Activated gamma-delta T cell treated with anti-CD3 and anti-CD28 coated beads, Interleukin-2, amount 50 U/mL, for 16 hours (primary cell): ENCODE measurements around the gene AHSP.
"Not testable (repeated sequence)": the region's sequence is repeated elsewhere in the genome, so short reads cannot be mapped to it uniquely, and the experiment has no call there.

ENCODE experiments used
- DNase-seq: peaks from one replicate; pipeline ENCODE4 v3.0.0-alpha.2; 2020; ENCODE audit warnings: low read depth

The AHSP gene

DNA sequence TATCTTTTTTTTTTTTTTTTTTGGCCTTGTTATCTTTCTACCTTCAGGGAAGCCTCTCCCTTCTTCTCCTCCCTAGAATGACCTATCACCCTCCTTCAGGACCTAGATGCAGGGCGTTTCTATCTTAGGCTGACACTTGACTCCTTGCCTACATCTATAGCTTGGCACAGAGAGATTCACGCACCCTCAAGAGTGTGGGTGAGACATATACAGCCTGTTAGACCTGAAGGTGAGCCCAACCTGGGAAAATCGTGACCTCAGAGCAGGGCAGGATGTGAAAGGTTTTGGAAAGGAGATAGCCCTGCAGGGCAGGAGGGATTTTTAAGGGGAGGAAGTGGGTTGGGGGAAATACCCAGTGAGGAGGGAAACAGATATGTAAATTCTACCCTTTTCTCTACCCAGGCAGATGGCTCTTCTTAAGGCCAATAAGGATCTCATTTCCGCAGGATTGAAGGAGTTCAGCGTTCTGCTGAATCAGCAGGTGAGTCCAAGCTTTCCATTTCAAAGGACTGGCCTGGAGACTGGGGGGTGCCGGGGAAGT, at the start of gene AHSP:
TSS of gene AHSP (plus strand) at position 167 of the 541 bp plus-strand sequence. CDS start at position 407, 240 bp downstream.
- no peak for DNase-seq

- DNase-seq: no peak
These were observed 48.7 kb upstream of the AHSP start for GRCh38 chr16:31478956-31479355.

GRCh38 chr16:31479751-31480150, 47.9 kb upstream of the AHSP start:
- DNase-seq: no peak

DNA sequence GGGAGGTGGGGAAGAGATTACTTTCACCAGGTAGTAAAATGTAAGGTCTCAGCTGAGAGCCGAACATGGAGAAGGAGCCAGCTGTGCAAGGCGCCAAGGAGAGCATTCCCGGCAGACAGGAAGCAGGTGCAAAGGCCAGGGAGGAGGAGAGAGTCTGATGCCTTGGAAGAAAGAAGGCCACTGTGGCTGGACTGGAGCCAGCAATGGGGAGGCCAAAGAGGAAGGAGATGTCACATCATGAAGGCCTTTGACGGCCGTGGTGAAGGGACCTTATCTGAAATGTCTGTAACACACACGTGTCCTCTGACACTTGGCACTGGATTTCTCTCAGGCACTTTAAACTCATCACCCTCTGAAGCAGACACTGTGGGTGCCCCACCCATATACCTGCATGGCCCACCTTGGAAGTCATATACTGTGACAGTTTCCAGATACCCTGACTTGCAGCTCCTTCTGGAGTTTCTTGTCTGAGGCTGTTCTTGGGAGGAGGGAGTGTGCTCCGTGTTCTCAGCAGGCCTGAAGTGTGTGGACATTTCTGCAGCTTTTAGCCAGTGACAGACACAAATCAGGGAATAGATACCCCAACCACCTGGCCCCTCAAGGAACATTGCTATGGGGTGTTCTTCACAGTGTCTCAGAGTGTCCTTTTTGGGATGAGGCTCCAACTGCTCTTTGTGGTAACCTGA, 46.7 kb upstream of the AHSP start:
- DNase-seq: no peak

GRCh38 chr16:31483081-31483480, 44.6 kb upstream of the AHSP start, which contains the start of gene SLC5A2:
Gene SLC5A2 (plus strand): TSS chr16:31483123. CDS start chr16:31483137, 14 bp downstream.
- DNase-seq: no peak

GRCh38 chr16:31484048-31484447, 43.7 kb upstream of the AHSP start:
- DNase-seq: not testable (repeated sequence)

DNA sequence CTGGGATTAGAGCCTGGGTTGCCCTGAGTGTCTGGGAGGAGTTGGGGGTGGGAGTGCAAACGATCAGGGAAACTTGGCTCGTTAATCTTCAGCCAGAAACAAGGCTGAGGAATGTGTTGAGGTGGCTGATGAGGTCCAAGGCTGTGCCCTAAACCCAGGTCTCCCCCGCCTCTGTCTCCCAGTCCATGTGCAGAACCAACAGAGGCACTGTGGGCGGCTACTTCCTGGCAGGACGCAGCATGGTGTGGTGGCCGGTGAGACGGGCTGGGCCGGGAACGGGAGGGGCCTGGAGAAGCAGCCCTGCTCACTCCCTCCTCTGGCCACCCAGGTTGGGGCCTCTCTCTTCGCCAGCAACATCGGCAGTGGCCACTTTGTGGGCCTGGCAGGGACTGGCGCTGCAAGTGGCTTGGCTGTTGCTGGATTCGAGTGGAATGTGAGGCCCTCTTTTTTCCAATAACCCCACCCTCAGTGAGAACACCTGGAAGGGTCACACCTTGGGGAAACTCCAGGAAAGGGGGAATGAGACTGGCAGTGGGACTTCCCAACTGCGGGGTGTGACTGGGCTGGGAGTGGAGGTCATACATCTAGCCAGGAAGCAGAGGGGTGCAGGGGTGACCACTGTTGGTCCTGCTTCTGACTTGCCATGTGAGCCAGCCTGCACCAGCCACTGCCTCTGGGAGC, 43.1 kb upstream of the AHSP start:
- no peak for DNase-seq

GRCh38 chr16:31485571-31485970, 42.1 kb upstream of the AHSP start:
- no peak for DNase-seq

DNA sequence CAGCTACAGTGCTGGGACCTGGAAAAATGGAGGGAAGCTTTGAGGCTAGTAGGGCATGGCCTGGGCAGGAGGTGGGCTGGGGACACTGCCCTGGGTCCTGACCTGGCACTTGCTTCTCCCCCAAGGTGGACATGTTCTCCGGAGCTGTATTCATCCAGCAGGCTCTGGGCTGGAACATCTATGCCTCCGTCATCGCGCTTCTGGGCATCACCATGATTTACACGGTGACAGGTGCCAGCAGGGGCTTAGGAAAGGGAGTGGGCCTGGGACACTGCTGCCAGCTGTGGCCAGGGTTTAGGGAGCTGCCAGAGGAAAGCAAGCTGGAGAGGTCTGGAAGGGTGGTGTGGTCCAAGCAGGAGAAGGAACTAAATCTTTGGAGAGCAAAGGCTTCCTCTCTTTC, 41.7 kb upstream of the AHSP start:
- DNase-seq: no peak

DNA sequence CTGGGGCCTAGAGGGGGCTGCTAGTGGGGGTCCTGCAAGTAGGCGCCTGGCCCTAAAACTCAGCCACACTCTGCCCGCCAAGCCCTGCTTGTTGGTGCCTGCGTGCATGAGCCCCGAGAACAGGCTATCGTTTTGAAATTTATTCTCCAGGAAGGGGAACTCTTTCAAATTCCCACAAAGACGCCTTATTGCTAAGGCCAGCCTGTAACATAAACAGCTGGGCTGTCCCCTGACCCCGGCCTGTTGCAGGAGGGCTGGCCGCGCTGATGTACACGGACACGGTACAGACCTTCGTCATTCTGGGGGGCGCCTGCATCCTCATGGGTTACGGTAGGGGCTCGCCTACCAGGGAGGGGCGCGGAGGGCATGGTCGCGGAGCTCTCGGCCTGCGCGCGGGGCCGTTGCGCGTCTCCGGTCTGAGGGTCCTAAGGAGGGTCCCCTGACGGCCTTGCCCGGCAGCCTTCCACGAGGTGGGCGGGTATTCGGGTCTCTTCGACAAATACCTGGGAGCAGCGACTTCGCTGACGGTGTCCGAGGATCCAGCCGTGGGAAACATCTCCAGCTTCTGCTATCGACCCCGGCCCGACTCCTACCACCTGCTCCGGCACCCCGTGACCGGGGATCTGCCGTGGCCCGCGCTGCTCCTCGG, 40.5 kb upstream of the AHSP start:
- no peak for DNase-seq

- peak; percentile 57 for DNase-seq
These were observed 39.8 kb upstream of the AHSP start for GRCh38 chr16:31487720-31488467.

GRCh38 chr16:31488468-31489297, 39.0 kb upstream of the AHSP start:
- DNase-seq: no peak

GRCh38 chr16:31489298-31489564, 38.5 kb upstream of the AHSP start:
- no peak for DNase-seq

GRCh38 chr16:31489616-31490584, 37.8 kb upstream of the AHSP start:
- DNase-seq: no peak

DNA sequence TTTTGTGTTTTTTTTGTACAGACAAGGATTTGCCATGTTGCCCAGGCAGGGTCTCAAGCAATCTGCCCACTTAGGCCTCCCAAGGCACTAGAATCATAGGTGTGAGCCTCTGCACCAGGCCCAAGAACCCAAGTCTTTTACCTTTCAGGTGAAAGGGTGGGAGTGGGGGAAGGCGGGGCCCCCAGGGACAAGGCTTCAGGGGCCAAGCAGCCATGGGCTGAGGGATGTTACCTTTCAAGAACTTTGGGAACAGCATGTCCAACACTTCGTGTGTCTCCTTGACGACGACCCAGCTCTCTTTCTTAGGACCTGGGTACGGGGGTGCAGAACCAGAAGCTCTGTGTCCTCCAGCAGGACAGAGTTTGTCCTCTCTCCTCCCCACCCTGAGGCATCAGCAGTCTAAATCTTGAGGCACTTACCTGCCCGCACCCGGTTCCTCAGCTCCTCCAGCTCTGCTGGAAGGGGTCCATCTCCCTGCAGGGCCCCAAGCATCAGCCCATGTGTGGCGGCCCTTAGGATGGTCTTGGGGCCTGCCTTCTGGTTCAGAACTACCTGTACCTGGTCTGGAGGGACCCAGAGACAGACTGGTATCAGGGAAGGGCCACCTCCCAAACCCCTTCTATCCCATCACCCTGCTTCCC, 35.8 kb upstream of the AHSP start:
- DNase-seq: no peak

GRCh38 chr16:31493506-31494125, 34.1 kb upstream of the AHSP start:
- DNase-seq: no peak

DNA sequence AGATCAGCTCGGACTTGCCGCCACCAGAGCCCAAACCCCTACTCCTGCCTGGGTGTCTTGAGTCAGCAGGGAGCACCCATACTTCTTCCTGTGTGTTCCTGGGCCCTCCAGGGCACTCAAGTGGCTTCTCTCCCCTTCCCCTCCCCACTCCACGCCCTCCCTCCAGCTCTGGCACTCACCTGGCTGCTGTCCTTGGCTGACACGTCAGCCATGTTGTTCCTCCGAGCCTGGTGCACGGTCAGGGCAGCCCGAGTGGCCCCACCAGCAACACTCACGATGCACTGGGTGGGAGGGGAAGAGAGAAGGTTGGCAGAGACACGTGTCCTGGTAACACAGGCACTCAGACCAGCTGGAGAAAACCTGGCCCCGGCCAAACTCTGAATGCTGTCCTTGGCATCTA, 31.0 kb upstream of the AHSP start:
- DNase-seq: no peak

GRCh38 chr16:31498493-31498892, 29.2 kb upstream of the AHSP start:
- DNase-seq: no peak

- no peak for DNase-seq
These were observed 27.8 kb upstream of the AHSP start for GRCh38 chr16:31499928-31500327.
